ENCODE data around the gene NAGPA.

NAGPA gene

DNA sequence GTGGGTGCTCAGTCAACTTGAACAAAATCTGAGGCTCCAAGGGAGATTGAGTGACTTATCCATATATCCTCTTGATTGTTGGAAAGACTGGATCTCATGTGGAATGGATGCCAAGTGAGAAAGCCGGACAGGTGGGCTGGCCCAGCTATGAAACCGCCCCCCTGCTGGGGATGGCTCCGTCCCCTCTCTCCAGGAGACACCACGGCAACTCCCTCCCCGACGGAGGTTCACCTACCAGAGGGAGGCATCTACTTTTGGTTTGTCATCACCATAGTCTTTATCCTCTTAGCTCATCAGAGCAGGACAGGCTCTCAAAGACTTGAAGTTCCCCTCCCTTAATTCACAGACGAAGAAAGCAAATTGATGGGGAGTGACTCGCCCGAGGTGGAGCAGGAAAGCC lies 36.1 kb upstream of the NAGPA start:
- peaks cover 0 to 17% (median 6%) of the 10 kb centered on the region in 4 donors for H3K4me1 ChIP-seq
- no peaks in the 10 kb centered on the region for H3K9me3 ChIP-seq
- no peak overlapping the region for H3K4me3 ChIP-seq
- H3K36me3 ChIP-seq = no peaks in the 10 kb centered on the region
- H3K27me3 ChIP-seq = no peaks in the 10 kb centered on the region
- no peak for DNase-seq
- intact Hi-C loops (cut with DNase I; ENCODE audit: low total_unique reads) = loop anchor here (10.0 kb wide), 1 partner anchor 105 kb away; no protein-coding TSS in a partner anchor
- TF ChIP-seq, protein P1, sequence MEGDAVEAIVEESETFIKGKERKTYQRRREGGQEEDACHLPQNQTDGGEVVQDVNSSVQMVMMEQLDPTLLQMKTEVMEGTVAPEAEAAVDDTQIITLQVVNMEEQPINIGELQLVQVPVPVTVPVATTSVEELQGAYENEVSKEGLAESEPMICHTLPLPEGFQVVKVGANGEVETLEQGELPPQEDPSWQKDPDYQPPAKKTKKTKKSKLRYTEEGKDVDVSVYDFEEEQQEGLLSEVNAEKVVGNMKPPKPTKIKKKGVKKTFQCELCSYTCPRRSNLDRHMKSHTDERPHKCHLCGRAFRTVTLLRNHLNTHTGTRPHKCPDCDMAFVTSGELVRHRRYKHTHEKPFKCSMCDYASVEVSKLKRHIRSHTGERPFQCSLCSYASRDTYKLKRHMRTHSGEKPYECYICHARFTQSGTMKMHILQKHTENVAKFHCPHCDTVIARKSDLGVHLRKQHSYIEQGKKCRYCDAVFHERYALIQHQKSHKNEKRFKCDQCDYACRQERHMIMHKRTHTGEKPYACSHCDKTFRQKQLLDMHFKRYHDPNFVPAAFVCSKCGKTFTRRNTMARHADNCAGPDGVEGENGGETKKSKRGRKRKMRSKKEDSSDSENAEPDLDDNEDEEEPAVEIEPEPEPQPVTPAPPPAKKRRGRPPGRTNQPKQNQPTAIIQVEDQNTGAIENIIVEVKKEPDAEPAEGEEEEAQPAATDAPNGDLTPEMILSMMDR (IDR thresholded peaks at IDR 0.05) = no peak
- no peak overlapping the region for H3K27ac ChIP-seq

DNA sequence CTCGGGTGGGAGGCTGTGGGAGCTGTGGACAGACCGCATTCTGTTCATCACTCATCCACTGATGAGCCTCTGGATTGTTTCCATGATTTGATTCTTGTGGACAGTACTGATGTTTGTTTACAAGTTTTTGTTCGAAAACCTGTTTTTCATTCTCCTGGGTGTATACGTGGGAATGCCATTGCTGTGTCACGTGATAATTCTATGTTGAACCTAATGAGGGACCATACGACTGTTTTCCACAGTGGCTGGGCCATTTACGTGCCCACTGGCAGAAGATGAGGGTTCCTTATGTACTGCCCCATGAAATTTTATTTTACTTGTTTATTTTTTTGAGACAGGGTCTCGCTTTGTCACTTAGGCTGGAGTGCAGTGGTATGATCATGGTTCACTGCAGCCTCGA lies 35.3 kb upstream of the NAGPA start:
- no peak for DNase-seq
- no peaks in the 10 kb centered on the region for H3K36me3 ChIP-seq
- intact Hi-C loops (cut with DNase I; ENCODE audit: low total_unique reads) = no loop called here
- no peak overlapping the region for H3K27ac ChIP-seq
- H3K27me3 ChIP-seq = no peaks in the 10 kb centered on the region
- TF ChIP-seq, protein P1 (IDR thresholded peaks at IDR 0.05) = no peak
- H3K4me3 ChIP-seq = no peak overlapping the region
- peaks cover 0 to 17% (median 6%) of the 10 kb centered on the region in 4 donors for H3K4me1 ChIP-seq
- no peaks in the 10 kb centered on the region for H3K9me3 ChIP-seq

DNA sequence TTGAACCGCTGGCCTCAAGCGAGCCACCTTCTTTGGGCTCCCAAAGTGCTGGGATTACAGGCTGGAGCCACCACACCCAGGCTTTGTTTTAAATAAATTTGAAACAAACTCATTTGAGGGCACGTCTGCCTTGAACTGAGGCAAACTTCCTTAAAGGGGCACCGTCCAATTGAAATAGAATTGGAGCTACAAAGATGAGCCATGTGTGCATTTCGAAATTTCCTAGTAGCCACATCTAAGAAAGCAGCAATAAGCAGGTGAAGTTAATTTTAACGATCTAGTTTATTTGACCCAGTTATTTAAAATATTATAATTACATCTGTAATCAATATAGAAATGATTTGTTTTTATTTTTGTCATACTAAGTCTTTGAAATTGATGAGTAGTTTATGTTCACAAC lies 32.8 kb upstream of the NAGPA start:
- no peaks in the 10 kb centered on the region for H3K36me3 ChIP-seq
- intact Hi-C loops (cut with DNase I; ENCODE audit: low total_unique reads) = no loop called here
- TF ChIP-seq, protein P1 (IDR thresholded peaks at IDR 0.05) = no peak
- DNase-seq = no peak
- H3K9me3 ChIP-seq = no peaks in the 10 kb centered on the region
- peaks cover 0 to 3% of the 10 kb centered on the region in 2 donors for H3K27me3 ChIP-seq
- H3K27ac ChIP-seq = no peak overlapping the region
- peaks cover 0 to 6% (median 2%) of the 10 kb centered on the region in 4 donors for H3K4me1 ChIP-seq
- H3K4me3 ChIP-seq = no peak overlapping the region

DNA sequence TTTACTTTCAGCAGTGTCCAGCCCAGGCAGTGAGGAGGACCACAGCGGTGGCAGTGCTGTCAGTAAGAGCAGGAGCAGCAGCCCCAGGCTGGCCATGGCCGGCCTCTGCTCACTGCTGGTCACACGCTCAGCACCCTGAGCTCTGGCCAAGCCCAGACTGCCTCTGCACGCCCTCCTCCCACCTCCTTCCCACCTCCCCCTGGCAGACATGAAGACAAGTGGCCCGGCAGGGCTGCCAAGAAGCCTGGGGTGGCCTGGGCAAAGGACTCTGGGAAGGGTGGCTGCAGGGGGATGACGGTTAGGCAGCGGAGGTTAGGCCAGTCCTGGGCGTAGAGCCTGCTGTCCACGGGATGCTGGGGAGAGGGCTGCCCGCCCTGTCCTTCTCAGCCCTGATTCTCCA lies 32.1 kb upstream of the NAGPA start, which contains the start of gene C16orf89:
Gene C16orf89 (minus strand): TSS at position 144 of the 400 bp plus-strand sequence. CDS start 48 bp downstream, at position 96.
- Histone ChIP-seq H3K36me3 (no peaks in the 10 kb centered on the region), H3K4me3 (no peak within 1 kb of the TSS), H3K27ac (no peak within 1 kb of the TSS), H3K4me1 (no peaks in the 10 kb centered on the region), H3K9me3 (no peaks in the 10 kb centered on the region), H3K27me3 (peaks cover 0 to 3% of the 10 kb centered on the region in 2 donors)
- TF ChIP-seq, protein P1 (IDR thresholded peaks at IDR 0.05) = no peak
- DNase-seq = no peak
- intact Hi-C loops (cut with DNase I; ENCODE audit: low total_unique reads) = no loop called here

DNA sequence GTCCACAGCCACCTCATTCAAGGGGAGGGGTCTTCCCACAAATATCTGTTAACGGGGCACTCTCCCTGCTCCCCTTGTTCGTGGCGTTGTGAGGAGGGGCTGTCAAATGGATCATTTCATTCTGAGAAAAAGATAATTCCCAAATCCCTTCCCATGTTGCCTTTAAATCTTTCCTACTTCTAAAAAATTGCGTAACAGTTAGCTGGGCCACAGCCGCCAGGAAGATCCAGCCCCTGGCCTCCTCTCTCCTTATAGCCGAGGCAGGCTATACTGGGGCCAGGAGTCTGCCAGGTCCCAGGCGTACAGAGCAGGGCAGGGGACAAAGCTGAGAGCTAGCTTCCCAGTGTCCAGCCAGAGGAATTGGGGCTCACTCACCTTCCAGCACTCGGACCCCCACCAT lies 31.6 kb upstream of the NAGPA start:
- H3K4me1 ChIP-seq = no peaks in the 10 kb centered on the region
- intact Hi-C loops (cut with DNase I; ENCODE audit: low total_unique reads) = no loop called here
- no peak overlapping the region for H3K27ac ChIP-seq
- H3K27me3 ChIP-seq = peaks cover 0 to 6% of the 10 kb centered on the region in 2 donors
- no peaks in the 10 kb centered on the region for H3K9me3 ChIP-seq
- TF ChIP-seq, protein P1 (IDR thresholded peaks at IDR 0.05) = no peak
- no peak for DNase-seq
- no peaks in the 10 kb centered on the region for H3K36me3 ChIP-seq
- no peak overlapping the region for H3K4me3 ChIP-seq

DNA sequence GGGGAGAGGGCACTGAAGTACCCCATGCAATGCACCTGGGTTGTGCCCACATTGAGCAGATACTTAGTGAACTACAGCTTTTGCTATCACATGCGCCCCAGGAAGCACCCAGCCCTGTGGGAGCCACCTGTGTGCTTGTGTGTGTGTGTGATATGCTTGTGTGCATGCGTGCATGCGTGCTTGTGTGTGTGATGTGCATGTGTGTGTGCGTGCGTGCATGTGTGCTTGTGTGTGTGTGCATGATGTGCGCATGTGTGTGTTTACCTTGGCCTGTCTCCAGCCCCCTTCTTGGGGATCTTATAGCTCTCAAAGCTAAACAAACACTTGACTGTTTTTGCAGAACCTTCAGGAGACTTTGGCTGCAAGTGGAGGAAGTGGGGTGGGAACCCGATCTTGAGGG lies 31.2 kb upstream of the NAGPA start:
- Histone ChIP-seq H3K27me3 (peaks cover 0 to 10% of the 10 kb centered on the region in 2 donors), H3K9me3 (no peaks in the 10 kb centered on the region), H3K27ac (no peak overlapping the region), H3K4me3 (no peak overlapping the region), H3K4me1 (no peaks in the 10 kb centered on the region), H3K36me3 (no peaks in the 10 kb centered on the region)
- TF ChIP-seq, protein P1 (IDR thresholded peaks at IDR 0.05) = no peak
- intact Hi-C loops (cut with DNase I; ENCODE audit: low total_unique reads) = no loop called here
- DNase-seq = no peak

Data from tibial artery (tissue), 4 donors.